GM23338 (cell line): Measurements from ENCODE around the gene USP20.

ENCODE experiments used
- EZH2 ChIP-seq: fragments of 200-600 bp; sonication (generic); IDR thresholded peaks from one replicate; pipeline ENCODE4 v1.8.0; 2017; ENCODE audit warnings: antibody characterized with exemption, mild to moderate bottlenecking, low read depth; ENCODE audit not compliant: unreplicated experiment
- EZH2phosphoT487 ChIP-seq: fragments of 200-600 bp; sonication (generic); IDR thresholded peaks from one replicate; pipeline ENCODE4 v1.8.1; 2018; ENCODE audit warnings: antibody characterized with exemption; ENCODE audit not compliant: unreplicated experiment
- JUNB ChIP-seq: IDR thresholded peaks from one replicate; pipeline ENCODE4 v1.6.1; 2016; ENCODE audit warnings: antibody characterized with exemption; ENCODE audit not compliant: unreplicated experiment
- NANOG ChIP-seq: IDR thresholded peaks from 2 replicates; pipeline ENCODE4 v1.6.1; 2016; ENCODE audit warnings: antibody characterized with exemption, borderline replicate concordance
- POLR2AphosphoS5 ChIP-seq: IDR thresholded peaks from 2 replicates; pipeline ENCODE4 v1.6.1; 2016; ENCODE audit warnings: antibody characterized with exemption, low read depth
- REST ChIP-seq: IDR thresholded peaks from one replicate; pipeline ENCODE4 v1.6.1; 2018; ENCODE audit warnings: antibody characterized with exemption; ENCODE audit not compliant: unreplicated experiment
- TF ChIP-seq, protein P1 (sequence below), 2 experiments: fragments of 200-600 bp in 1 of 2; sonication (generic) in 1 of 2; conservative IDR thresholded peaks; 2 replicates each; pipeline versions ENCODE4 v1.5.1 to v1.6.1; 2016 to 2017; ENCODE audit warnings: antibody characterized with exemption in 2 of 2, low read depth in 2 of 2, mild to moderate bottlenecking in 2 of 2, moderate library complexity in 1 of 2

DNA sequence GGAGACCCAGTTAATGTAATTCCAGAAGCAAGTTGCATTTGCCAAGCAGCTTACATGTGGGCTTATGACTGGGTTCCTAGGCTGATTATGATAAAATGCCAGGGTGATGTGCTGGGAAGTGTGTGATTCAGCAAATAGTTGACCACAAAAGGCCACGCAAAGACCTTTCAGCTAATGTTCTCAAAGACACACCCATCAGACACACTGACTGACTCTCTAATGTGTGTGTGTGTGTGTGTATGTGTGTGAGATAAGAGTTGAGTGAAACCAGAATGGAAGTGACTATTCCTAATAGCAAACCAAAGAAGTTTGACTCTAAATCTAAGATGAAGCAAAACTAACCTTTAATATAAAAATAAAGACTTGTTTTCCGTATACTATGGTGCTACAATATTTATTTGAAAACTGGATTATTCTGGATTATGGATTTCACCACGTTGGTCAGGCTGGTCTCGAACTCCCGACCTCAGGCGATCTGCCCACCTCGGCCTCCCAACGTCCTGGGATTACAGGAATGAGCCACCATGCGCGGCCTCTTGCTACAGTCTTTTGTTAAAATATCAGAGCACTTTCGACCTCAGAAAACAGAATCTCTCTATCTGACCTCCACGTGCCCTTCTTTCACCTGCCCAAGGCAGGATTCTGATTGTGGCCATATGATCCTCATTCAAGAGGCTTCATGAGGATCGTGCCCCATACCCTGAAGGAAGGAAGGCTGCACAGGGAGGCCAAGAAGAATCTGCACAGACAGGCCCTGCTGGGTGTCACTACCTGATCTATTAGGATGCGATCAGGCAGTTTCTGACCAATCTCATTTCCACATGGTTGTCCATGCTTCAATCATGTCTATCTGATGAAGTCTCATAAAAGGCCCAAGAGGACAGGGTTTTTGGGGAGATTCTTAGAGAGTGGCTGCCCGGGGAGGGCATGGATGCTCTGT, 75.6 kb downstream of the USP20 start:
- TF ChIP-seq, protein P1, sequence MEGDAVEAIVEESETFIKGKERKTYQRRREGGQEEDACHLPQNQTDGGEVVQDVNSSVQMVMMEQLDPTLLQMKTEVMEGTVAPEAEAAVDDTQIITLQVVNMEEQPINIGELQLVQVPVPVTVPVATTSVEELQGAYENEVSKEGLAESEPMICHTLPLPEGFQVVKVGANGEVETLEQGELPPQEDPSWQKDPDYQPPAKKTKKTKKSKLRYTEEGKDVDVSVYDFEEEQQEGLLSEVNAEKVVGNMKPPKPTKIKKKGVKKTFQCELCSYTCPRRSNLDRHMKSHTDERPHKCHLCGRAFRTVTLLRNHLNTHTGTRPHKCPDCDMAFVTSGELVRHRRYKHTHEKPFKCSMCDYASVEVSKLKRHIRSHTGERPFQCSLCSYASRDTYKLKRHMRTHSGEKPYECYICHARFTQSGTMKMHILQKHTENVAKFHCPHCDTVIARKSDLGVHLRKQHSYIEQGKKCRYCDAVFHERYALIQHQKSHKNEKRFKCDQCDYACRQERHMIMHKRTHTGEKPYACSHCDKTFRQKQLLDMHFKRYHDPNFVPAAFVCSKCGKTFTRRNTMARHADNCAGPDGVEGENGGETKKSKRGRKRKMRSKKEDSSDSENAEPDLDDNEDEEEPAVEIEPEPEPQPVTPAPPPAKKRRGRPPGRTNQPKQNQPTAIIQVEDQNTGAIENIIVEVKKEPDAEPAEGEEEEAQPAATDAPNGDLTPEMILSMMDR (conservative IDR thresholded peaks at IDR 0.05; ENCODE audit: low read depth in 2 of 2) = no peak
- TF ChIP-seq EZH2phosphoT487 = no peak
- TF ChIP-seq POLR2AphosphoS5 = no peak
- TF ChIP-seq JUNB = no peak
- no peak for TF ChIP-seq REST
- TF ChIP-seq EZH2 = no peak
- TF ChIP-seq NANOG = no peak
